Fibroblast of lung (primary cell): ENCODE measurements around the gene APOB. TPM values are rescaled to one million over a fixed set of nuclear protein-coding genes. Genes with fewer than 3 reads are reported as not detected.

ENCODE experiments used
- DNase-seq, 2 donors: peaks; one replicate each; pipeline versions ENCODE4 v3.0.0 to v3.0.0-alpha.2; 2010; ENCODE audit warnings: low read depth in 2 of 2
- H2AFZ ChIP-seq: 2 replicates; pipeline ENCODE4 v1.5.1; 2012; ENCODE audit warnings: low read length, control low read depth, inconsistent platforms
- H3K27ac ChIP-seq: 2 replicates; pipeline ENCODE4 v1.5.1; 2011; ENCODE audit warnings: low read length, control low read depth; ENCODE audit not compliant: insufficient read depth
- H3K27me3 ChIP-seq: 2 replicates; pipeline ENCODE4 v1.5.1; 2011; ENCODE audit warnings: mild to moderate bottlenecking, low read length; ENCODE audit not compliant: control insufficient read depth, insufficient read depth
- H3K36me3 ChIP-seq: 2 replicates; pipeline ENCODE4 v1.5.1; 2011; ENCODE audit warnings: low read length; ENCODE audit not compliant: control insufficient read depth, insufficient read depth
- H3K4me1 ChIP-seq: 2 replicates; pipeline ENCODE4 v1.5.1; 2011; ENCODE audit warnings: low read length; ENCODE audit not compliant: control insufficient read depth, insufficient read depth; ENCODE audit errors: extremely low read depth
- H3K4me2 ChIP-seq: 2 replicates; pipeline ENCODE4 v1.5.1; 2011; ENCODE audit warnings: low read length, control low read depth; ENCODE audit not compliant: insufficient read depth; ENCODE audit errors: extremely low read depth
- H3K4me3 ChIP-seq, 4 experiments: fragments of 200-600 bp in 1 of 4; sonication (generic) in 1 of 4; replicated peaks in 1 of 4; 2 replicates each; pipeline ENCODE4 v1.5.1; 2011 to 2016; ENCODE audit warnings: low read length in 4 of 4, low read depth in 3 of 4, mild to moderate bottlenecking in 3 of 4, control low read depth in 2 of 4, inconsistent platforms in 1 of 4, mixed read lengths in 1 of 4; ENCODE audit not compliant: insufficient read depth in 1 of 4; ENCODE audit errors: control extremely low read depth in 1 of 4
- H3K79me2 ChIP-seq: 2 replicates; pipeline ENCODE4 v1.5.1; 2012; ENCODE audit warnings: mild to moderate bottlenecking, low read length, inconsistent platforms; ENCODE audit not compliant: control insufficient read depth, insufficient read depth
- H3K9ac ChIP-seq: 2 replicates; pipeline ENCODE4 v1.5.1; 2011; ENCODE audit warnings: mild to moderate bottlenecking, low read length, control low read depth; ENCODE audit not compliant: insufficient read depth
- H3K9me3 ChIP-seq: 2 replicates; pipeline ENCODE4 v1.5.1; 2012; ENCODE audit warnings: low read depth, low read length; ENCODE audit not compliant: control insufficient read depth, insufficient read depth
- H4K20me1 ChIP-seq: 2 replicates; pipeline ENCODE4 v1.5.1; 2011; ENCODE audit warnings: low read length; ENCODE audit not compliant: control insufficient read depth, insufficient read depth; ENCODE audit errors: extremely low read depth
- EZH2 ChIP-seq: IDR thresholded peaks from 2 replicates; pipeline ENCODE4 v1.5.1; 2012; ENCODE audit warnings: low read length, control low read depth, mild to moderate bottlenecking; ENCODE audit errors: missing control alignments
- polyA plus RNA-seq, 2 donors: library from polyadenylated mRNA; depleted of rRNA in 1 of 2; stranded (reverse) in 1 of 2; unstranded in 1 of 2; fragments of >200 nt; gene quantifications; 2 replicates each; pipeline ENCODE4 v1.2.1, GENCODE V29; 2011 to 2012; ENCODE audit warnings: missing spikeins in 1 of 2
- total RNA-seq: library from RNA; depleted of rRNA; stranded (reverse); fragments of >200 nt; gene quantifications from 2 replicates; pipeline ENCODE4 v1.2.1, GENCODE V29; 2014
- TF ChIP-seq, protein P1 (sequence below), 2 donors: IDR thresholded peaks in 1 of 2; conservative IDR thresholded peaks in 1 of 2; 1 replicate in 1 of 2; 2 replicates in 1 of 2; pipeline ENCODE4 v1.5.1; 2011 to 2012; ENCODE audit warnings: low read length in 2 of 2, control low read depth in 1 of 2, inconsistent platforms in 1 of 2, low read depth in 1 of 2, mild to moderate bottlenecking in 1 of 2

Gene APOB
- total and polyA plus RNA-seq, 2 donors (not counting 1 experiment from before 2014, with no cell fraction given), result under 0.01 TPM; not detected in 1

DNA sequence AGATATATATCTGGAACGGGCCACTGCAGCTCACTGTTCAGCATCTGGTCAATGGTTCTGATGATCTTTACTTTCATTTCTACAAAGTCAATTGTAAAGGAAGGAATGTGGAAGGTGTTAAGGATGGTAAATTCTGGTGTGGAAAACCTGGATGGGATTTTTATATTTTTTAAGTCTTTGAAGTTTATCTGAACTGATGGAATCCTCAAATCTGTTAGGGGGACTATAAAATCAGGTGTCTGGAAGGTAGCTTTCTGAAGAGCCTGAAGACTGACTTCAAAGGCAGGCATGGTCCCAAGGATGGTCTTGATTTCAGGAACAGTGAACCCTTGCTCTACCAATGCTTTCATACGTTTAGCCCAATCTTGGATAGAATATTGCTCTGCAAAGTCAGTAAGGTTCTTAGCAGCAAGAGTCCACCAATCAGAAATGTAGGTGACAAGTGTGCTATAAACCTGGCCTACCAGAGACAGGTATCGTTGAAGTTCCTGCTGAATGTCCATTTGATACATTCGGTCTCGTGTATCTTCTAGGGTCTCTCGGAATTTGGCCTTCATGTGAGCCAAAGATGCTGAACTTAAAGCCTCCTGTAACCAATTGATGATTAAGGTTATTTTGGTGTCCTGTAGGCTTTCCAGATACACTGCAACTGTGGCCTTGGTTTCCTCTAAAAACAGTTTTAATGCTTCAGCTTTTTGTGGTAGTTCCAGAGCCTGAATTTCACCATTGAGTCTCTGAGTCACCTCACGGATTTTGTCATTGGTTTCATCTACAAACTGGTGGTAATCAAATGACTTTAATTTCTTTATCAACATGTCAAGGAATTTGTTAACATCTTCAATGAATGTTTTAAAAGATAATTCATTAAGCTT is 34.8 kb downstream of the APOB start:
- H3K27ac ChIP-seq, result no peak overlapping the region
- no peak overlapping the region for H3K4me2 ChIP-seq
- H3K79me2 ChIP-seq, result no peaks in the 10 kb centered on the region
- H3K9ac ChIP-seq, result no peak overlapping the region
- DNase-seq, result no peak
- H2AFZ ChIP-seq, result no peak overlapping the region
- no peaks in the 10 kb centered on the region for H3K4me1 ChIP-seq
- no peaks in the 10 kb centered on the region for H3K36me3 ChIP-seq
- H3K9me3 ChIP-seq, result no peaks in the 10 kb centered on the region
- H4K20me1 ChIP-seq, result no peaks in the 10 kb centered on the region
- TF ChIP-seq EZH2, result no peak
- TF ChIP-seq, protein P1, sequence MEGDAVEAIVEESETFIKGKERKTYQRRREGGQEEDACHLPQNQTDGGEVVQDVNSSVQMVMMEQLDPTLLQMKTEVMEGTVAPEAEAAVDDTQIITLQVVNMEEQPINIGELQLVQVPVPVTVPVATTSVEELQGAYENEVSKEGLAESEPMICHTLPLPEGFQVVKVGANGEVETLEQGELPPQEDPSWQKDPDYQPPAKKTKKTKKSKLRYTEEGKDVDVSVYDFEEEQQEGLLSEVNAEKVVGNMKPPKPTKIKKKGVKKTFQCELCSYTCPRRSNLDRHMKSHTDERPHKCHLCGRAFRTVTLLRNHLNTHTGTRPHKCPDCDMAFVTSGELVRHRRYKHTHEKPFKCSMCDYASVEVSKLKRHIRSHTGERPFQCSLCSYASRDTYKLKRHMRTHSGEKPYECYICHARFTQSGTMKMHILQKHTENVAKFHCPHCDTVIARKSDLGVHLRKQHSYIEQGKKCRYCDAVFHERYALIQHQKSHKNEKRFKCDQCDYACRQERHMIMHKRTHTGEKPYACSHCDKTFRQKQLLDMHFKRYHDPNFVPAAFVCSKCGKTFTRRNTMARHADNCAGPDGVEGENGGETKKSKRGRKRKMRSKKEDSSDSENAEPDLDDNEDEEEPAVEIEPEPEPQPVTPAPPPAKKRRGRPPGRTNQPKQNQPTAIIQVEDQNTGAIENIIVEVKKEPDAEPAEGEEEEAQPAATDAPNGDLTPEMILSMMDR (conservative IDR thresholded peaks at IDR 0.05 in 1 of 2, IDR thresholded peaks at IDR 0.05 in 1 of 2; ENCODE audit: low read depth in 1 of 2, low read length in 2 of 2), result no peak
- no peak overlapping the region for H3K4me3 ChIP-seq
- no peaks in the 10 kb centered on the region for H3K27me3 ChIP-seq

DNA sequence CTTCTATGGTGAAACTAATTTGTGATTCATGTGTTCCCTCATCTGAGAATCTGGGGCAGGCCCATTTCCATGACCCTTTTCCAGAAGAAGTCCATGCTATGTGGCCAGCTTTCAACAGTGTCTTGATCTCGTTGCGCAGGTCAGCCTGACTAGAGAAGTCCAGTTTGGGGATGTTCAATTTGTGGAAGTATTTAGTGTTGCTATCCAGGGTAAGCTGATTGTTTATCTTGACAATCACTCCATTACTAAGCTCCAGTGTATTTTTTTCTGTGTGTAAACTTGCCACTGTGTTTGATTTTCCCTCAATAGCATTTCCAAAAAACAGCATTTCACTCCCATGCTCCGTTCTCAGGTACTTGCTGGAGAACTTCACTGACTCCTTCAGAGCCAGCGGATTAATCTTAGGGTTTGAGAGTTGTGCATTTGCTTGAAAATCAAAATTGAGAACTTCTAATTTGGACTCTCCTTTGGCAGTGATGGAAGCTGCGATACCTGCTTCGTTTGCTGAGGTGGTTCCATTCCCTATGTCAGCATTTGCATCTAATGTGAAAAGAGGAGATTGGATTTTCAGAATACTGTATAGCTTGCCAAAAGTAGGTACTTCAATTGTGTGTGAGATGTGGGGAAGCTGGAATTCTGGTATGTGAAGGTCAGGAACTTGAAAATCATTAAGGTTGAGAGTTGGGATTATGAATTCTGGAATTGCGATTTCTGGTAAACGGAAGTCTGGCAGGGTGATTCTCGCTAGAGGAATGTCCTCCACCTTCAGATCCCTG is 35.7 kb downstream of the APOB start:
- Histone ChIP-seq H4K20me1 (no peaks in the 10 kb centered on the region), H3K27me3 (no peaks in the 10 kb centered on the region), H3K9me3 (no peaks in the 10 kb centered on the region), H3K36me3 (no peaks in the 10 kb centered on the region), H3K27ac (no peak overlapping the region), H3K4me3 (no peak overlapping the region), H3K9ac (no peak overlapping the region), H3K4me2 (no peak overlapping the region), H3K4me1 (no peaks in the 10 kb centered on the region), H2AFZ (no peak overlapping the region), H3K79me2 (no peaks in the 10 kb centered on the region)
- TF ChIP-seq, protein P1 (conservative IDR thresholded peaks at IDR 0.05 in 1 of 2, IDR thresholded peaks at IDR 0.05 in 1 of 2; ENCODE audit: low read depth in 1 of 2, low read length in 2 of 2), result no peak
- no peak for TF ChIP-seq EZH2
- DNase-seq, result no peak
